Heart right ventricle (tissue), 16 donors: ENCODE results near the gene CDH8. TPM values are rescaled to one million over a fixed set of nuclear protein-coding genes. Genes with fewer than 3 reads are reported as not detected.

ENCODE experiments used
- ATAC-seq, 8 donors: fragments of 200-7000 bp; cut with Tn5 transposase; one replicate each; pipeline ENCODE4 v1.9.1; 2020; ENCODE audit warnings: mild to moderate bottlenecking in 8 of 8, moderate library complexity in 8 of 8, moderate number of reproducible peaks in 1 of 8
- DNase-seq, 2 donors: peaks; one replicate each; pipeline ENCODE4 v3.0.0-alpha.2; 2020
- H3K27ac ChIP-seq, 10 donors: fragments of 200-600 bp; sonication (generic) in 2 of 10; one replicate each; pipeline versions ENCODE4 v1.5.0 to v1.8.0; 2020 to 2022; ENCODE audit warnings: mild to moderate bottlenecking in 3 of 10
- H3K27me3 ChIP-seq, 7 donors: fragments of 200-600 bp; one replicate each; pipeline ENCODE4 v1.8.0; 2021 to 2022; ENCODE audit warnings: mild to moderate bottlenecking in 2 of 7
- H3K36me3 ChIP-seq, 9 donors: fragments of 200-600 bp; sonication (generic) in 1 of 9; one replicate each; pipeline versions ENCODE4 v1.5.0 to v1.8.0; 2020 to 2022; ENCODE audit warnings: mild to moderate bottlenecking in 2 of 9
- H3K4me1 ChIP-seq, 9 donors: fragments of 200-600 bp; sonication (generic) in 1 of 9; one replicate each; pipeline versions ENCODE4 v1.5.0 to v1.8.0; 2020 to 2022; ENCODE audit warnings: mild to moderate bottlenecking in 4 of 9
- H3K4me3 ChIP-seq, 10 donors: fragments of 200-600 bp; sonication (generic) in 2 of 10; one replicate each; pipeline versions ENCODE4 v1.5.0 to v1.8.0; 2020 to 2022; ENCODE audit warnings: mild to moderate bottlenecking in 7 of 10, moderate library complexity in 2 of 10
- H3K9me3 ChIP-seq, 11 donors: fragments of 200-600 bp in 10 of 11; sonication (generic) in 2 of 11; one replicate each; pipeline versions ENCODE4 v1.5.0 to v1.8.0; 2013 to 2022; ENCODE audit warnings: mild to moderate bottlenecking in 2 of 11, control low read depth in 1 of 11, moderate library complexity in 1 of 11
- WGBS, 2 donors: extraction: QIAGEN DNeasy Blood & Tissue Kit; methylation state at CpG; one replicate each; pipeline ENCODE4 v1.1.7; 2013; ENCODE audit warnings: inconsistent platforms in 1 of 2; 5-methylcytosine and 5-hydroxymethylcytosine counted together
- intact Hi-C, 10 donors: fragments of 100-400 bp; cut with DNase I; formaldehyde crosslinking; loops; one replicate each; pipeline versions ENCODE4 v1.11.1 to v1.14.2; 2022
- polyA plus RNA-seq, 2 donors: library from polyadenylated mRNA; stranded (reverse); fragments of 200-250 nt; gene quantifications; one replicate each; pipeline ENCODE4 v1.2.3, GENCODE V29; 2013
- total RNA-seq, 10 donors: library from RNA; stranded (reverse); fragmentation: NEBNext Ultra II Directional in 3 of 10; extraction: Animal tissue kit (Norgen Biotek cat#: 25700) in 3 of 10; gene quantifications; one replicate each; pipeline versions ENCODE4 v1.2.1 to v1.2.4, GENCODE V29; 2021 to 2023
- TF ChIP-seq, protein P1 (sequence below), 9 donors: fragments of 200-600 bp; sonication (generic) in 2 of 9; IDR thresholded peaks; one replicate each; pipeline versions ENCODE4 v1.5.0 to v1.8.0; 2021 to 2022; ENCODE audit warnings: antibody characterized with exemption in 9 of 9, mild to moderate bottlenecking in 5 of 9, moderate library complexity in 1 of 9
- donor health status: Arrhythmogenic right ventricular cardiomyopathy.
- donor health status: ischemic (EF 13 %, LVEDD 7.1; RV severe dilation, severe dysfunction).
- donor health status: healthy with polysubstance abuse.
- donor health status: DM: no; HTN: yes; CAD: no.
- donor health status: DM: no; HTN: no; CAD: no.
- donor health status: ischemic (EF 25% LVEDD 6.9; RV normal size, moderate dysfunction).
- donor health status: ischemic (EF 25% LVEDD 5.7; RV mildly dilated, moderate dysfunction).
- donor health status: healthy.
- donor health status: DM: yes; HTN: yes; CAD: no.
- donor health status: Ischemic cardiomyopathy.
- donor health status: ischemic (EF 35%, LVEDD 5.7; RV mildly dilated, moderate dysfunction).
- donor health status: nonischemic (EF 11% LVEDD 7.7; RV severe dilation, severe dysfunction).
- donor health status: DM: yes; HTN: yes; CAD: no.
- donor health status: PGD.
- donor health status: ischemic (EF 29% LVEDD 5.4; RV normal size, mild dysfunction).
- donor health status: nonischemic (EF 23%, LVEDD 6.1; RV moderate dilation, normal function).

Gene CDH8
- total and polyA plus RNA-seq, 12 donors: 0.19 to 2.0 (median 0.53) TPM; not detected in 5

- no peaks in the 10 kb centered on the region for H3K36me3 ChIP-seq
- no peak for ATAC-seq
Measured at GRCh38 chr16:61900482-61900881, 135.8 kb downstream of the CDH8 start.

GRCh38 chr16:61897657-61898056 is 138.6 kb downstream of the CDH8 start:
- H3K36me3 ChIP-seq: no peaks in the 10 kb centered on the region
- H3K4me3 ChIP-seq: no peak overlapping the region
- H3K9me3 ChIP-seq: no peaks in the 10 kb centered on the region
- no peak for ATAC-seq
- DNase-seq: no peak
- intact Hi-C loops: no loop called here
- H3K4me1 ChIP-seq: no peaks in the 10 kb centered on the region
- WGBS, 2 donors: 59 to 65% methylated on average over 3 of the region's 3 CpGs
- H3K27me3 ChIP-seq: no peaks in the 10 kb centered on the region
- TF ChIP-seq, protein P1, sequence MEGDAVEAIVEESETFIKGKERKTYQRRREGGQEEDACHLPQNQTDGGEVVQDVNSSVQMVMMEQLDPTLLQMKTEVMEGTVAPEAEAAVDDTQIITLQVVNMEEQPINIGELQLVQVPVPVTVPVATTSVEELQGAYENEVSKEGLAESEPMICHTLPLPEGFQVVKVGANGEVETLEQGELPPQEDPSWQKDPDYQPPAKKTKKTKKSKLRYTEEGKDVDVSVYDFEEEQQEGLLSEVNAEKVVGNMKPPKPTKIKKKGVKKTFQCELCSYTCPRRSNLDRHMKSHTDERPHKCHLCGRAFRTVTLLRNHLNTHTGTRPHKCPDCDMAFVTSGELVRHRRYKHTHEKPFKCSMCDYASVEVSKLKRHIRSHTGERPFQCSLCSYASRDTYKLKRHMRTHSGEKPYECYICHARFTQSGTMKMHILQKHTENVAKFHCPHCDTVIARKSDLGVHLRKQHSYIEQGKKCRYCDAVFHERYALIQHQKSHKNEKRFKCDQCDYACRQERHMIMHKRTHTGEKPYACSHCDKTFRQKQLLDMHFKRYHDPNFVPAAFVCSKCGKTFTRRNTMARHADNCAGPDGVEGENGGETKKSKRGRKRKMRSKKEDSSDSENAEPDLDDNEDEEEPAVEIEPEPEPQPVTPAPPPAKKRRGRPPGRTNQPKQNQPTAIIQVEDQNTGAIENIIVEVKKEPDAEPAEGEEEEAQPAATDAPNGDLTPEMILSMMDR (IDR thresholded peaks at IDR 0.05): no peak
- H3K27ac ChIP-seq: no peak overlapping the region

More at GRCh38 chr16:61900482-61900881, 135.8 kb downstream of the CDH8 start:
- DNase-seq: no peak
- H3K4me1 ChIP-seq: no peaks in the 10 kb centered on the region
- intact Hi-C loops: no loop called here
- H3K27ac ChIP-seq: no peak overlapping the region
- no peak overlapping the region for H3K4me3 ChIP-seq
- H3K9me3 ChIP-seq: no peaks in the 10 kb centered on the region
- H3K27me3 ChIP-seq: no peaks in the 10 kb centered on the region
- TF ChIP-seq, protein P1 (IDR thresholded peaks at IDR 0.05): no peak
- 76 to 83% methylated on average over 1 of the region's 1 CpG for WGBS, 2 donors

DNA sequence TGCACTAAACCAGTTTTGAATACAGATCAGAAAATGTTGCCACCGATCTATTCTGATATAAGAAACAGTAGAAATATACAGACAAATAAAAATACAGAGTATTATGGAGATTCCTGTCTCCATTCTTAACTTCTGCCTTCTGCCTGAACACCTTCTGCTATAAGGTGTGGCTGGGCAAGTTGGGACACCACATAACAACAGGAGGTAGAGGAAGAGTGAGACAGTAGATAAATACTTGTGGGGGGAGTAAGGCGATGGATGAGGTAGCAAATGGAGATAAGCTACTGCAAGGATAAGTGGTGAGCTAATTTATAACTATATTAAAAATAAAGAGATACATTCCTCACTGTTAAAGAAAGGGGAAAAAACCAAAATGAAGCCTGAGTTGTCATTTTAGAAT is 143.7 kb downstream of the CDH8 start:
- TF ChIP-seq, protein P1 (IDR thresholded peaks at IDR 0.05): no peak
- no peaks in the 10 kb centered on the region for H3K9me3 ChIP-seq
- ATAC-seq (no peak), DNase-seq (no peak)
- WGBS, 2 donors: 73 to 87% methylated on average over 2 of the region's 2 CpGs
- intact Hi-C loops: no loop called here
- no peaks in the 10 kb centered on the region for H3K27me3 ChIP-seq
- H3K36me3 ChIP-seq: no peaks in the 10 kb centered on the region
- H3K4me1 ChIP-seq: no peaks in the 10 kb centered on the region
- no peak overlapping the region for H3K27ac ChIP-seq
- H3K4me3 ChIP-seq: no peak overlapping the region

DNA sequence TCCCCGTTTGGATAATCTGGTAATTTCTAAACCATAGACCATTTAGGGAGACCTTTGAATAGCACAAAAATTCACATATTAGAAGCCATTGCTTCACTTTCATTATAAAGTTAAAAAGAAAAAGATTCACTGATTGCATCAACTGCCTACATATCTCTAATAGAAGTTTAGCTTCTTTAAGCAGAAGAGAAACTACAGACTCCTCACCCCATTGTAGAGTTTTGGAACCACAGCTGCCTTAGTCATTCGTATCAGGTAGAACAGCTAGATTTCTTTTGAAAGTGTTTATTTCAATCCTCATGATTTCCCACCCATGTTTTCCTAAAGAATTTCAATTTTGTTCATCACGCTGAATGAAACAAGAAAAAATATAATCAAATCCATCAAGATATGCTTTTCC is 144.8 kb downstream of the CDH8 start:
- no peaks in the 10 kb centered on the region for H3K36me3 ChIP-seq
- H3K4me3 ChIP-seq: no peak overlapping the region
- no peak for DNase-seq
- intact Hi-C loops: no loop called here
- H3K9me3 ChIP-seq: peaks cover 0 to 5% (median 0%) of the 10 kb centered on the region in 11 donors
- no peaks in the 10 kb centered on the region for H3K27me3 ChIP-seq
- 73 to 80% methylated on average over 3 of the region's 3 CpGs for WGBS, 2 donors
- ATAC-seq: no peak
- no peaks in the 10 kb centered on the region for H3K4me1 ChIP-seq
- no peak overlapping the region for H3K27ac ChIP-seq
- TF ChIP-seq, protein P1 (IDR thresholded peaks at IDR 0.05): no peak
